Thymus (tissue), 11 donors: Measurements from ENCODE around the gene CMSS1. TPM values are rescaled to one million over a fixed set of nuclear protein-coding genes. Genes with fewer than 3 reads are reported as not detected.

ENCODE experiments used
- DNase-seq, 9 donors: peaks; one replicate each; pipeline ENCODE4 v3.0.0-alpha.2; 2013; ENCODE audit warnings: low spot score in 9 of 9, low read depth in 6 of 9, missing footprints in 1 of 9
- H3K27ac ChIP-seq, 2 donors: one replicate each; pipeline ENCODE4 v1.5.1; 2013; ENCODE audit warnings: control low read depth in 1 of 2, low read depth in 1 of 2, low read length in 1 of 2, mild to moderate bottlenecking in 1 of 2, moderate library complexity in 1 of 2
- H3K27me3 ChIP-seq, 2 donors: one replicate each; pipeline ENCODE4 v1.5.1; 2013; ENCODE audit warnings: low read length in 1 of 2; ENCODE audit not compliant: control insufficient read depth in 2 of 2, insufficient read depth in 1 of 2
- H3K36me3 ChIP-seq, 2 donors: one replicate each; pipeline ENCODE4 v1.5.1; 2013; ENCODE audit warnings: low read length in 1 of 2, mild to moderate bottlenecking in 1 of 2, moderate library complexity in 1 of 2; ENCODE audit not compliant: control insufficient read depth in 2 of 2, insufficient read depth in 2 of 2
- H3K4me1 ChIP-seq, 2 donors: one replicate each; pipeline ENCODE4 v1.5.1; 2013; ENCODE audit warnings: low read length in 2 of 2; ENCODE audit not compliant: control insufficient read depth in 2 of 2, insufficient read depth in 2 of 2
- H3K4me3 ChIP-seq, 2 donors: one replicate each; pipeline ENCODE4 v1.5.1; 2013; ENCODE audit warnings: low read length in 2 of 2, control low read depth in 1 of 2, mild to moderate bottlenecking in 1 of 2
- H3K9me3 ChIP-seq, 2 donors: one replicate each; pipeline ENCODE4 v1.5.1; 2013; ENCODE audit warnings: low read length in 1 of 2, mild to moderate bottlenecking in 1 of 2; ENCODE audit not compliant: control insufficient read depth in 2 of 2, insufficient read depth in 1 of 2
- WGBS: extraction: QIAGEN DNeasy Blood & Tissue Kit; methylation state at CpG from one replicate; pipeline ENCODE4 v1.1.7; 2013; 5-methylcytosine and 5-hydroxymethylcytosine counted together
- polyA plus RNA-seq: library from polyadenylated mRNA; stranded (reverse); fragments of 200-250 nt; gene quantifications from one replicate; pipeline ENCODE4 v1.2.3, GENCODE V29; 2013
- total RNA-seq: library from RNA; stranded (reverse); fragments of 120-200 nt; gene quantifications from one replicate; pipeline ENCODE4 v1.2.4, GENCODE V29; 2013
- donor health status: healthy.

CMSS1 gene
- total and polyA plus RNA-seq, 2 donors: 27.3 to 39.0 TPM

GRCh38 chr3:100110162-100110561 lies 292.5 kb downstream of the CMSS1 start:
- no peak overlapping the region for H3K4me3 ChIP-seq

GRCh38 chr3:100111728-100112127 lies 294.1 kb downstream of the CMSS1 start:
- Histone ChIP-seq H3K36me3 (no peaks in the 10 kb centered on the region), H3K9me3 (no peaks in the 10 kb centered on the region), H3K27ac (no peak overlapping the region), H3K4me1 (no peaks in the 10 kb centered on the region), H3K4me3 (no peak overlapping the region), H3K27me3 (no peaks in the 10 kb centered on the region)
- 100% methylated on average over 1 of the region's 1 CpG for WGBS
- DNase-seq: no peak

More at GRCh38 chr3:100110162-100110561, 292.5 kb downstream of the CMSS1 start:
- Histone ChIP-seq H3K36me3 (no peaks in the 10 kb centered on the region), H3K9me3 (no peaks in the 10 kb centered on the region), H3K27ac (no peak overlapping the region), H3K4me1 (peaks cover 0 to 3% of the 10 kb centered on the region in 2 donors), H3K27me3 (no peaks in the 10 kb centered on the region)
- WGBS: 96% methylated on average over 1 of the region's 1 CpG
- DNase-seq: no peak

- no peak overlapping the region for H3K4me3 ChIP-seq
- H3K36me3 ChIP-seq: no peaks in the 10 kb centered on the region
- WGBS: 96% methylated on average over 7 of the region's 7 CpGs
- no peaks in the 10 kb centered on the region for H3K9me3 ChIP-seq
- no peak for DNase-seq
- no peaks in the 10 kb centered on the region for H3K4me1 ChIP-seq
- H3K27ac ChIP-seq: no peak overlapping the region
- no peaks in the 10 kb centered on the region for H3K27me3 ChIP-seq
Measured at GRCh38 chr3:100113723-100114412, 296.2 kb downstream of the CMSS1 start.

- H3K9me3 ChIP-seq: no peaks in the 10 kb centered on the region
- WGBS: 94% methylated on average over 7 of the region's 7 CpGs
- DNase-seq: no peak
Measured at GRCh38 chr3:100114413-100115030, 296.9 kb downstream of the CMSS1 start, which contains the start of gene FILIP1L. Gene FILIP1L, minus strand, starts transcription at chr3:100114501.

GRCh38 chr3:100117093-100117492 lies 299.4 kb downstream of the CMSS1 start:
- Histone ChIP-seq H3K4me3 (no peak overlapping the region), H3K36me3 (no peaks in the 10 kb centered on the region), H3K4me1 (no peaks in the 10 kb centered on the region), H3K27ac (no peak overlapping the region), H3K27me3 (no peaks in the 10 kb centered on the region), H3K9me3 (no peaks in the 10 kb centered on the region)
- DNase-seq: no peak
- whole genome bisulfite sequencing: 98% methylated on average over 4 of the region's 4 CpGs

More at GRCh38 chr3:100114413-100115030, 296.9 kb downstream of the CMSS1 start, which contains the start of gene FILIP1L:
- Histone ChIP-seq H3K27me3 (no peaks in the 10 kb centered on the region), H3K36me3 (no peaks in the 10 kb centered on the region), H3K27ac (no peak within 1 kb of the TSS), H3K4me1 (no peaks in the 10 kb centered on the region), H3K4me3 (no peak within 1 kb of the TSS)

GRCh38 chr3:100120012-100120411 lies 302.4 kb downstream of the CMSS1 start:
- no peaks in the 10 kb centered on the region for H3K4me1 ChIP-seq
- no peak overlapping the region for H3K4me3 ChIP-seq
- H3K36me3 ChIP-seq: no peaks in the 10 kb centered on the region
- DNase-seq: no peak
- no peaks in the 10 kb centered on the region for H3K27me3 ChIP-seq
- H3K9me3 ChIP-seq: no peaks in the 10 kb centered on the region
- 0% methylated on average over 1 of the region's 1 CpG for WGBS
- no peak overlapping the region for H3K27ac ChIP-seq

- H3K4me3 ChIP-seq: no peak overlapping the region
- no peak overlapping the region for H3K27ac ChIP-seq
- H3K4me1 ChIP-seq: no peaks in the 10 kb centered on the region
- no peak for DNase-seq
- 97% methylated on average over 5 of the region's 5 CpGs for WGBS
- H3K27me3 ChIP-seq: no peaks in the 10 kb centered on the region
- H3K9me3 ChIP-seq: no peaks in the 10 kb centered on the region
- no peaks in the 10 kb centered on the region for H3K36me3 ChIP-seq
Measured at GRCh38 chr3:100120693-100121092, 303.0 kb downstream of the CMSS1 start.

GRCh38 chr3:100122321-100122720 lies 304.7 kb downstream of the CMSS1 start:
- Histone ChIP-seq H3K27ac (no peak overlapping the region), H3K27me3 (no peaks in the 10 kb centered on the region), H3K9me3 (no peaks in the 10 kb centered on the region), H3K4me3 (no peak overlapping the region), H3K36me3 (no peaks in the 10 kb centered on the region), H3K4me1 (no peaks in the 10 kb centered on the region)
- 99% methylated on average over 2 of the region's 2 CpGs for WGBS
- DNase-seq: no peak

- Histone ChIP-seq H3K9me3 (no peaks in the 10 kb centered on the region), H3K36me3 (no peaks in the 10 kb centered on the region), H3K4me1 (no peaks in the 10 kb centered on the region), H3K27me3 (no peaks in the 10 kb centered on the region), H3K4me3 (no peak overlapping the region), H3K27ac (no peak overlapping the region)
- 85% methylated on average over 4 of the region's 4 CpGs for WGBS
- no peak for DNase-seq
Measured at GRCh38 chr3:100123112-100123511, 305.4 kb downstream of the CMSS1 start.
